NB4 (cell line): ENCODE measurements around the gene GRK2.

ENCODE experiments used
- MAX ChIP-seq: IDR thresholded peaks from 2 replicates; pipeline ENCODE4 v1.6.1; 2011; ENCODE audit warnings: low read depth, low read length
- MYC ChIP-seq: IDR thresholded peaks from 2 replicates; pipeline ENCODE4 v1.6.1; 2011; ENCODE audit warnings: low read depth, low read length
- POLR2A ChIP-seq: IDR thresholded peaks from 2 replicates; pipeline ENCODE4 v1.6.1; 2011; ENCODE audit warnings: mild to moderate bottlenecking; ENCODE audit not compliant: insufficient read length; ENCODE audit errors: extremely low read depth
- TF ChIP-seq, protein P1 (sequence below): IDR thresholded peaks from one replicate; pipeline ENCODE4 v1.5.1; 2012; ENCODE audit warnings: low read depth, low read length

DNA sequence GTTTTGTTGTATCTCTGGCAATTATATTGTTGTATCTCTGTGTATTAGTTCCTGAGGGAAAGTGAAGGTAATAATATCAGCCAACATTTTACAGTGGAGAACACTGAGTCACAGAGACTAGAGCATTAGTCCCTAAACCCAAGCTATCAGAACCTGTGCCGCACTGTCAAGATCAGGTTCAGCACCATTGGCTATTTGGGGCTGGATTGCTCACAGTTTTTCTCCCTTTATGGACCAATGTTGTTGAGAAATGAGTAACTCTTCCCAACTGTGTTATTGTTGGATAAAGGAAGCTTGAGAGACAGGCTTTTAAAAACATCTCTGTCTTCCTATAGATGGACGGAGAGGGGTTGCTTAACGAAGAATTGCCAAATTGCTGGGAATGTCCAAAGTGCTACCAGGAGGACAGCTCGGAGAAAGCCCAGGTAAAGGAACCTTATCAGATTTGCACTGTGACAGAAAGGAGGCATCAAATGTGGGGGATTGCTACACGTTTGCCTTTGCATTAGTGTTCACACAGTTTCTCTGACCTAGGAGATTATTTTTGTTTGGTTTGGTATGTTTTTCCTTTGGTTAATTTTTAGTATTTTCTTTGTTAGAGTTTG lies 18.2 kb upstream of the GRK2 start:
- TF ChIP-seq, protein P1, sequence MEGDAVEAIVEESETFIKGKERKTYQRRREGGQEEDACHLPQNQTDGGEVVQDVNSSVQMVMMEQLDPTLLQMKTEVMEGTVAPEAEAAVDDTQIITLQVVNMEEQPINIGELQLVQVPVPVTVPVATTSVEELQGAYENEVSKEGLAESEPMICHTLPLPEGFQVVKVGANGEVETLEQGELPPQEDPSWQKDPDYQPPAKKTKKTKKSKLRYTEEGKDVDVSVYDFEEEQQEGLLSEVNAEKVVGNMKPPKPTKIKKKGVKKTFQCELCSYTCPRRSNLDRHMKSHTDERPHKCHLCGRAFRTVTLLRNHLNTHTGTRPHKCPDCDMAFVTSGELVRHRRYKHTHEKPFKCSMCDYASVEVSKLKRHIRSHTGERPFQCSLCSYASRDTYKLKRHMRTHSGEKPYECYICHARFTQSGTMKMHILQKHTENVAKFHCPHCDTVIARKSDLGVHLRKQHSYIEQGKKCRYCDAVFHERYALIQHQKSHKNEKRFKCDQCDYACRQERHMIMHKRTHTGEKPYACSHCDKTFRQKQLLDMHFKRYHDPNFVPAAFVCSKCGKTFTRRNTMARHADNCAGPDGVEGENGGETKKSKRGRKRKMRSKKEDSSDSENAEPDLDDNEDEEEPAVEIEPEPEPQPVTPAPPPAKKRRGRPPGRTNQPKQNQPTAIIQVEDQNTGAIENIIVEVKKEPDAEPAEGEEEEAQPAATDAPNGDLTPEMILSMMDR, result no peak
- TF ChIP-seq POLR2A (no peak), MAX (no peak), MYC (no peak)
